Smooth muscle cell (in vitro differentiated cells): ENCODE data around the gene HCAR3. TPM values are rescaled to one million over a fixed set of nuclear protein-coding genes. Genes with fewer than 3 reads are reported as not detected.

Experiments
- DNase-seq: peaks from one replicate; lab custom pipeline; 2025; ENCODE audit not compliant: unreplicated experiment; lab: John Stamatoyannopoulos, UW
- H2AFZ ChIP-seq: fragments of 200-600 bp; sonication (generic); 2 replicates; pipeline ENCODE4 v1.6.0; 2016; ENCODE audit warnings: antibody characterized with exemption, low read depth, mild to moderate bottlenecking
- H3F3A ChIP-seq: fragments of 200-600 bp; sonication (generic); 2 replicates; pipeline ENCODE4 v1.6.0; 2017; ENCODE audit warnings: antibody characterized with exemption, low read depth
- H3K27ac ChIP-seq: fragments of 200-600 bp; sonication (generic); 2 replicates; pipeline ENCODE4 v1.5.1; 2016; ENCODE audit warnings: low read depth, mild to moderate bottlenecking
- H3K27me3 ChIP-seq: fragments of 200-600 bp; sonication (generic); 2 replicates; pipeline ENCODE4 v1.6.1; 2016; ENCODE audit warnings: low read depth, mild to moderate bottlenecking
- H3K36me3 ChIP-seq: fragments of 200-600 bp; sonication (generic); 2 replicates; pipeline ENCODE4 v1.5.1; 2016; ENCODE audit warnings: low read depth
- H3K4me1 ChIP-seq: fragments of 200-600 bp; sonication (generic); 2 replicates; pipeline ENCODE4 v1.5.1; 2016; ENCODE audit warnings: low read depth
- H3K4me2 ChIP-seq: fragments of 200-600 bp; sonication (generic); 2 replicates; pipeline ENCODE4 v1.6.0; 2016; ENCODE audit warnings: mild to moderate bottlenecking
- H3K4me3 ChIP-seq: fragments of 200-600 bp; sonication (generic); 2 replicates; pipeline ENCODE4 v1.5.1; 2016; ENCODE audit warnings: mild to moderate bottlenecking
- H3K79me2 ChIP-seq: fragments of 200-600 bp; sonication (generic); 2 replicates; pipeline ENCODE4 v1.6.0; 2016; ENCODE audit warnings: low read depth, mild to moderate bottlenecking
- H3K9ac ChIP-seq: fragments of 200-600 bp; sonication (generic); 2 replicates; pipeline ENCODE4 v1.6.0; 2016; ENCODE audit warnings: low read depth
- H3K9me3 ChIP-seq: fragments of 200-600 bp; sonication (generic); replicated peaks from 2 replicates; pipeline ENCODE4 v1.5.1; 2016; ENCODE audit warnings: low read depth
- H4K20me1 ChIP-seq: fragments of 200-600 bp; sonication (generic); 2 replicates; pipeline ENCODE4 v1.6.0; 2016; ENCODE audit warnings: low read depth
- WGBS: methylation state at CpG from one replicate; pipeline ENCODE4 v1.1.7; 2016; ENCODE audit warnings: low lambda C conversion rate; 5-methylcytosine and 5-hydroxymethylcytosine counted together
- polyA plus RNA-seq: library from polyadenylated mRNA; unstranded; fragments of >200 nt; fragmentation: Nextera tagmentation; extraction: Ambion mirVana; gene quantifications from 2 replicates; pipeline ENCODE4 v1.2.1, GENCODE V29; 2016
- total RNA-seq: library from RNA; depleted of rRNA; stranded (reverse); fragments of >200 nt; gene quantifications from 2 replicates; pipeline ENCODE4 v1.2.3, GENCODE V29; 2014
- TF ChIP-seq, protein P1 (sequence below): fragments of 200-600 bp; sonication (generic); IDR thresholded peaks from 2 replicates; pipeline ENCODE4 v1.5.1; 2017; ENCODE audit warnings: borderline replicate concordance, mild to moderate bottlenecking, antibody characterized with exemption; ENCODE audit not compliant: insufficient read depth, poor library complexity, severe bottlenecking

HCAR3 gene
- total and polyA plus RNA-seq, 2 experiments from 2014 or later = 0.26 TPM; not detected in 1

DNA sequence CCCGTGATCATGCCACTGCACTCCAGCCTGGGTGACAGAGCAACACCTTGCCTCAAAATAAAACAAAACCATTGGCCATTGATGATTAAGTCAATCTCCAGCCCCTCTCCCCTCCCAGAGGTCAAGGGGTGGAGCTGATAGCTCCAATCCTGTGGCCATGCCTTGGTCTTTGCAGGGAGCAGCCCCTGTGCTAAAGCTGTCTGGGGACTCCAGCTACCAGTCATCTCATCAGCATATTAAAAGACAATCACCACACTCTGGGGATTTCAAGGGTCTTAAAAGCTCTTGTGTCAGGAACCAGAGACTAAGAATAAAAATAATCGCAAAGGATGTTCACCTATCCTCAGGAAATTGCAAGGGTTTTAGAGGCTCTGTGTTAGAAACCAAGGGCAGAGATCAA is 44.1 kb downstream of the HCAR3 start:
- no peaks in the 10 kb centered on the region for H3F3A ChIP-seq
- DNase-seq = no peak
- H2AFZ ChIP-seq = no peak overlapping the region
- H3K4me1 ChIP-seq = no peaks in the 10 kb centered on the region
- 78% methylated on average over 2 of the region's 2 CpGs for WGBS
- no peaks in the 10 kb centered on the region for H3K79me2 ChIP-seq
- H3K27me3 ChIP-seq = no peaks in the 10 kb centered on the region
- H3K4me3 ChIP-seq = no peak overlapping the region
- H3K27ac ChIP-seq = no peak overlapping the region
- H4K20me1 ChIP-seq = no peaks in the 10 kb centered on the region
- H3K4me2 ChIP-seq = no peak overlapping the region
- H3K9me3 ChIP-seq = no peaks in the 10 kb centered on the region
- H3K9ac ChIP-seq = no peak overlapping the region
- no peaks in the 10 kb centered on the region for H3K36me3 ChIP-seq
- TF ChIP-seq, protein P1, sequence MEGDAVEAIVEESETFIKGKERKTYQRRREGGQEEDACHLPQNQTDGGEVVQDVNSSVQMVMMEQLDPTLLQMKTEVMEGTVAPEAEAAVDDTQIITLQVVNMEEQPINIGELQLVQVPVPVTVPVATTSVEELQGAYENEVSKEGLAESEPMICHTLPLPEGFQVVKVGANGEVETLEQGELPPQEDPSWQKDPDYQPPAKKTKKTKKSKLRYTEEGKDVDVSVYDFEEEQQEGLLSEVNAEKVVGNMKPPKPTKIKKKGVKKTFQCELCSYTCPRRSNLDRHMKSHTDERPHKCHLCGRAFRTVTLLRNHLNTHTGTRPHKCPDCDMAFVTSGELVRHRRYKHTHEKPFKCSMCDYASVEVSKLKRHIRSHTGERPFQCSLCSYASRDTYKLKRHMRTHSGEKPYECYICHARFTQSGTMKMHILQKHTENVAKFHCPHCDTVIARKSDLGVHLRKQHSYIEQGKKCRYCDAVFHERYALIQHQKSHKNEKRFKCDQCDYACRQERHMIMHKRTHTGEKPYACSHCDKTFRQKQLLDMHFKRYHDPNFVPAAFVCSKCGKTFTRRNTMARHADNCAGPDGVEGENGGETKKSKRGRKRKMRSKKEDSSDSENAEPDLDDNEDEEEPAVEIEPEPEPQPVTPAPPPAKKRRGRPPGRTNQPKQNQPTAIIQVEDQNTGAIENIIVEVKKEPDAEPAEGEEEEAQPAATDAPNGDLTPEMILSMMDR = no peak

DNA sequence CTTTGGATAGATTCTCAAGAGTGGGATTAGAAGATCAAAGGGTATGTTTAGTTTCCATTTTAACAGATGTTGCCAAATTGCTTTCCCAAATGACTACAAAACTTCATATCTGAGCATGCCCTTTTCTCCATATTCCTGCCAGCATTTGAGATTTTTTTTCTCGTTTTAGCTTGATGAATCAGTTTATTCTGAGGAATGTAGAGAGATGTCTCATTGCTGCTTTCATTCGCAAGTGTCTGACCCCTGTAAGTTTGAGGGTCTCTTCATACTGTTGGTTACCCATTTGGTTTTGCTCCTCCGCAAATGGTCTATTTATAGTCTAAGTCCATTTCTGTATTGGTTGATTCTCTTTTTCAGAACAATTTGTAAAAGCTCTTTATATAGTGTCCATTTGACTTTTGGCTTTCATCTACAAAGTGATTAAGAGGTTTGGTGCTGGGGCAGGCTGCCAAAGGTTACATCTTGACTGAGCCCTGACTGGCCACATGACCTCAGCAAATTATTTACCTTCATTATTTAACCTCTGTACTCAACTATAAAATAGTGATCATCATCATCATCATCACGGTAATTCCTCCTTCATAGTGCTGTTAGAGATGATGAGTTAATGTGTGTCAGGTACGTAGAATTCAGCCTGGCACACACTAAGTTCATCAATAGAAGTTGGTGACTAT is 47.1 kb downstream of the HCAR3 start:
- Histone ChIP-seq H3K4me1 (no peaks in the 10 kb centered on the region), H3K36me3 (no peaks in the 10 kb centered on the region), H3K9me3 (no peaks in the 10 kb centered on the region), H3K9ac (no peak overlapping the region), H2AFZ (no peak overlapping the region), H3K27me3 (no peaks in the 10 kb centered on the region), H3K27ac (no peak overlapping the region), H3F3A (no peaks in the 10 kb centered on the region), H3K4me2 (no peak overlapping the region), H3K4me3 (no peak overlapping the region), H3K79me2 (no peaks in the 10 kb centered on the region), H4K20me1 (no peaks in the 10 kb centered on the region)
- 89% methylated on average over 5 of the region's 5 CpGs for WGBS
- TF ChIP-seq, protein P1 = no peak
- DNase-seq = no peak

DNA sequence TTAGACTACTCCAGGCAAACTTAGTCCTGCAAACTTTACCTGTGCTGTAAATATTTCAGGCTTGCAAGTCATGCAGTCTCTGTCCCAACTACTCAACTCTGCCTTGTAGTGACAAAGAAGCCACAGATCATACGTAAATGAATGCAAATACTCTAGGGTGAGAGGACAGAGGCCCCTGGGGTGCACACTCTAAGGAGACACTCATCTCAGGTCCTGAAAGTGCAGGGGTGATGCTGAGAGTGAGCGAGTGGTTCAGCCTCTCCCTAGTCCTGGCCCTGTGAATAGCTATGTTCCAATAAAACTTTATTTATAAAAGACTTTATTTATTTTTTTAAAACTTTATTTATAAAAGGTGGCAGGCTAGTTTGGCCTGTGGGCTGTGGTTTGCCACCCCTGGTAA is 48.3 kb downstream of the HCAR3 start:
- no peak overlapping the region for H3K4me2 ChIP-seq
- 82% methylated on average over 2 of the region's 2 CpGs for WGBS

More for the DNA sequence above, 48.3 kb downstream of the HCAR3 start:
- H3K27me3 ChIP-seq = no peaks in the 10 kb centered on the region
- no peaks in the 10 kb centered on the region for H3F3A ChIP-seq
- H3K4me1 ChIP-seq = no peaks in the 10 kb centered on the region
- H4K20me1 ChIP-seq = no peaks in the 10 kb centered on the region
- no peak for DNase-seq
- H3K9ac ChIP-seq = no peak overlapping the region
- TF ChIP-seq, protein P1 = no peak
- no peak overlapping the region for H3K27ac ChIP-seq
- H3K36me3 ChIP-seq = no peaks in the 10 kb centered on the region
- no peak overlapping the region for H3K4me3 ChIP-seq
- no peaks in the 10 kb centered on the region for H3K79me2 ChIP-seq
- no peaks in the 10 kb centered on the region for H3K9me3 ChIP-seq
- H2AFZ ChIP-seq = no peak overlapping the region
